GM19452 (cell line): Measurements from ENCODE around the gene ZNF169.
"Not testable (repeated sequence)": the region's sequence is repeated elsewhere in the genome, so short reads cannot be mapped to it uniquely, and the experiment has no call there.

ENCODE experiments used
- ATAC-seq: cut with Tn5 transposase; IDR thresholded peaks from one replicate; pipeline ENCODE4 v1.9.1; 2021; ENCODE audit not compliant: unreplicated experiment

ZNF169 gene

DNA sequence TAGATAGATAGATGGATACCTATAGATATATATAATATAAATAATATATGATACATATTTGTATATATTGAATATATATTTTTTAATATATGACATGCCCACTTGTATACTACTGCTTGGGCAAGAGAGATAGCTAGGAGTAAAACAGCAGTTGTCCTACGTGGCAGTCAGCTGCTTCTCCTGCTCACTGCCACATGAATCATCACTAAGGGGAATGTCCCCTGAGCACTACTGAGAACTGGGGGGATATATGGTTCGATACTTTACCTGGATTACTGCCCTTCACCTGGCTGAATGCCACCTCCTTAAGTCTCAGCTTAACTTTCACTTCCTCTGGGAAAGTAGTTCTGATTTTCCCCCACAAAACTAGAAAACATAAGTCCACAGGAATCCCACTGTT, 82.6 kb downstream of the ZNF169 start:
- not testable (repeated sequence) for ATAC-seq

DNA sequence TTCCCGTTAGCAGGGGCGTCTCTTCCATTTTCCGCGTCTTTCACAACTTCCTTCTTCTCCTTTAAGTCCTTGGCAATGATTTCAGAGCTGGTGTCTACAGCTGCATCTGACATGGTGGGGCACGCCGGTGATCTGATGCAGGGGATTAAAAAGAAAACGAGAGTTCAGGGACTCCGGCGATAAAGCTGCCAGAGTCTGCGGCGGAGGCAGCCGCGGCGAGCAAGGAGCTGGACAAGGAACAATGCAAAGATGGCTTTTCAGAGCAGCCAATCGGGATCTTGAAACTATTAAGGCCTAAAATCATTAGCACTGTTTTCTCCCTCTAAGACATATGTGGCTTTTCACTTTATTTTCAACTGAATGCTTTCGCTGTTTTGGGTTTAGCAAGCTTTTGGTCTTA, 88.4 kb downstream of the ZNF169 start:
- not testable (repeated sequence) for ATAC-seq

DNA sequence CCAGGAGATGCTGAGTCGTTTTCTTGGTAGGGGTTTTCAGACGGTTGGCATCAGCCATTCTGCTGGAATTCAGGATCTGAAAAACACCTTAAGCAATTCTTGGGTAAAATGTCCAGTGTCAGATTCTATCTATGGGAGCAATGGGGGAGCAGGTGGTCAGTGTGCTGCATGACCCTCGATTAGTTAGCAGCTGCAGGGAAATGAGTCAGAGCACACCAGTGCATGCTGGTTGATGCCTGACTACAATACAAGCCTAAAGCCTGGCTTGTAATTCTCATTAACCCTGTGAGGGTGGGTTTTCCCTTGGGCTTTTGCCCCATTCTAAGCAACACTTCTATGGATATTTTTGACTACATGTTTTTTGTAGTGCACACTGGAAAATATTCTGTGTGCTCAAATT, 89.7 kb downstream of the ZNF169 start:
- not testable (repeated sequence) for ATAC-seq
